ENCODE data around the gene LDLRAD3. TPM values are rescaled to one million over a fixed set of nuclear protein-coding genes. Genes with fewer than 3 reads are reported as not detected.
A peak's percentile ranks its signal among the peaks of the same experiment; 100 is the strongest.

Gene LDLRAD3
- polyA plus RNA-seq, 1 experiment: 7.8 TPM

DNA sequence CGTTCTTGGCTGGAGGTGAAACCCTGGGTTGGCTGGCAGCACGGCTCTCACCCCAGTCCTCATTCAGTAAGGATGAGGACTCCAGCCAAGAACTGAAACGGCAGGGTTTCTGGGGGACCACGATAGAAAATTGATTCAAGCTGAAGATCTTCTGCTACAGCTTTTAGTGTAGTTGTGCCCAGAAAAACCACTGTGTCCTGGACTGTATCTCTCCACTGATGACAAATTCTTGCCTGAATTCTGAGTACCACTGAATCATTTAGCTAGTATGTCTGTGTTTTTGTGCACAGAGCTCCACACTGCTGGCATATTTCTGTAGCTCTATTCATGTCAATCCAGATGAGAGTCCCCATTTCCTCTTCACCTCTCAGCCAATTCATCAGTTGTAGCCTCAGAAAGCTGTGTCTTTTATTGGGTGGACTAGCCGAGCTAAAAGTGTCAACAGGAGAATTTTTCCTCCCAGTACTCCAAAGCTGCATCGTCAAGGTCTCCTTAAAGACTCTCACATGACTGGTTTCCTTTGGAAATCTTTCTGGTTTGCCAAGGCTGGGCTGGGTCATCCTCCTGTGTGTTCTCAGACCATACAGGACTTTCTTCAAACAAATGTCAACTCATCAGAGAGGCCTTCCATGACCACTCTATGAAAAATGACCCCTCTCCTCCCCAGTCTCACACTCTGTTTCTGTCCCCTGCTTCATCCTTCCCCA, 144.6 kb downstream of the LDLRAD3 start:
- CTCF ChIA-PET: interaction anchor here (0.7 to 1.5 kb wide), 5 partner anchors 11 to 472 kb away, joined by 3 to 16 read pairs (median 4); no protein-coding TSS in a partner anchor
- no peak overlapping the region for H3K4me3 ChIP-seq (ENCODE audit: low read depth, low read length)
- no peaks in the 10 kb centered on the region for H3K27me3 ChIP-seq (ENCODE audit: control insufficient read depth, insufficient read depth, low read length)
- H3K9me3 ChIP-seq (ENCODE audit: control insufficient read depth, insufficient read depth, low read length): peaks cover 1% of the 10 kb centered on the region
- POLR2A ChIA-PET: interaction anchor here (0.7 to 0.8 kb wide), 2 partner anchors 13 to 30 kb away, joined by 3 read pairs; no protein-coding TSS in a partner anchor
- TF ChIP-seq, protein P1, sequence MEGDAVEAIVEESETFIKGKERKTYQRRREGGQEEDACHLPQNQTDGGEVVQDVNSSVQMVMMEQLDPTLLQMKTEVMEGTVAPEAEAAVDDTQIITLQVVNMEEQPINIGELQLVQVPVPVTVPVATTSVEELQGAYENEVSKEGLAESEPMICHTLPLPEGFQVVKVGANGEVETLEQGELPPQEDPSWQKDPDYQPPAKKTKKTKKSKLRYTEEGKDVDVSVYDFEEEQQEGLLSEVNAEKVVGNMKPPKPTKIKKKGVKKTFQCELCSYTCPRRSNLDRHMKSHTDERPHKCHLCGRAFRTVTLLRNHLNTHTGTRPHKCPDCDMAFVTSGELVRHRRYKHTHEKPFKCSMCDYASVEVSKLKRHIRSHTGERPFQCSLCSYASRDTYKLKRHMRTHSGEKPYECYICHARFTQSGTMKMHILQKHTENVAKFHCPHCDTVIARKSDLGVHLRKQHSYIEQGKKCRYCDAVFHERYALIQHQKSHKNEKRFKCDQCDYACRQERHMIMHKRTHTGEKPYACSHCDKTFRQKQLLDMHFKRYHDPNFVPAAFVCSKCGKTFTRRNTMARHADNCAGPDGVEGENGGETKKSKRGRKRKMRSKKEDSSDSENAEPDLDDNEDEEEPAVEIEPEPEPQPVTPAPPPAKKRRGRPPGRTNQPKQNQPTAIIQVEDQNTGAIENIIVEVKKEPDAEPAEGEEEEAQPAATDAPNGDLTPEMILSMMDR (IDR thresholded peaks at IDR 0.05; ENCODE audit: low read depth, low read length): no peak
- H3K27ac ChIP-seq (ENCODE audit: low read depth, low read length): no peak overlapping the region
- DNase-seq (ENCODE audit: low read depth, low spot score): no peak

DNA sequence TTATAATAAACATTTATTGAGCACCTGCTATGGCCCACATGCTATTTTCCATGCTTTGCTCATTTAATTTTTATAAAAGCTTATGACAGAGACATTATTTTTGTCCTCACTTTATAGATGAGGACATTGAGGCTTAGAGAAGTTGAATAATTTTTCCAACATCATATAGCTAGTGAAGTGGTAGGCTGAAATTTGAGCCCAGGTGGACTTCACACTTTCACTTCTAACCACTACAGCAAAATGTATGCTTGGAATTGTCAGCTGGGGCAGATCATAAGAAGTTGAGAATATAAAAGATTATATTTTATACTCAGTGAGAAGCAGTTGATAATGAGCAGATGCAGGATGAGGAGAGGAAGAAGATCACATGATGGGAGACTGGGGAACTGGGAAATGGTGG, 146.1 kb downstream of the LDLRAD3 start:
- no peak for DNase-seq (ENCODE audit: low read depth, low spot score)
- peaks cover 7% of the 10 kb centered on the region for H3K9me3 ChIP-seq (ENCODE audit: control insufficient read depth, insufficient read depth, low read length)
- POLR2A ChIA-PET: no interaction called here
- TF ChIP-seq, protein P1 (IDR thresholded peaks at IDR 0.05; ENCODE audit: low read depth, low read length): no peak
- CTCF ChIA-PET: interaction anchor here (0.6 to 1.3 kb wide), 2 partner anchors 48 to 268 kb away, joined by 3 to 6 read pairs; no protein-coding TSS in a partner anchor
- H3K27ac ChIP-seq (ENCODE audit: low read depth, low read length): no peak overlapping the region
- no peaks in the 10 kb centered on the region for H3K27me3 ChIP-seq (ENCODE audit: control insufficient read depth, insufficient read depth, low read length)
- no peak overlapping the region for H3K4me3 ChIP-seq (ENCODE audit: low read depth, low read length)

DNA sequence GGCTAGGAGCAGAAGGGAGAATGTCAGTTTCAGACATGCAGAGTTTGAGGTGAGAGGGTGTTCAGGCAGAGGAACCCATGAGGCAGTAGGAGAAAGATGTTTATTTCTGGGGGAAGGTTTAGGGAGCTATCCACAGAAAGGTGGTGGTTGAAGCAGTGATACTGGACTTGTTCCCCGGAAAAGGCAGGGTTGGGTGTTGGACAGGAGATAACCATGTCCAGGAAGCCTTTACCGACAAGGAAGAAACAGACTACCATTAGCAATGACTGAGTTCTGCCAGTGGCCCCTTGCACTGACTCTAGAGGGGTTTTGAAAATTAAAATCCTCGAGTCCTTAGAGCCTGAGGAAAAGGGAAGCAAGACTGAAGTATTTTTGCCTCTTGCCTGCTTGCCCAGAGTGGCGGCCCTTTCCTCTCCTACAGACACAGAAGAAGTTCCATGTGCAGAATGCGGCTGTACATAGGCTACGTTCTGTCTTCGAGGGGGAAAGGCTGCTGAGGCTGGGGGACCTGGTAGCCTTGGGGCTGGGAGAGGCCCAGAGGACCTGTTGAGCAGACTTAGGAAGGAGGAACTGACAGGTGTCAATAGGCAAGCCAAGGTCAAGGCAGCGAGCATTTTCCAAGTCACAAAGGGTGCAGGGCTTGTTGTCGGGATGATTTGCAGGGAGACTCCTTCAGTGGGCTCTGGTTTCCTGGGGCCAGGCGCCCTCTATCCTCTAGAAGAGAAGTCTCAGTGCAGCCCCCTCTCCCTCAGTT, 146.7 kb downstream of the LDLRAD3 start:
- CTCF ChIA-PET: interaction anchor here (1.3 to 2.8 kb wide), 3 partner anchors 41 to 269 kb away, joined by 6 to 16 read pairs (median 9); no protein-coding TSS in a partner anchor
- TF ChIP-seq, protein P1 (IDR thresholded peaks at IDR 0.05; ENCODE audit: low read depth, low read length): 0 out of 2 replicates have a peak, but pooled peaks have one; percentile 3

DNA sequence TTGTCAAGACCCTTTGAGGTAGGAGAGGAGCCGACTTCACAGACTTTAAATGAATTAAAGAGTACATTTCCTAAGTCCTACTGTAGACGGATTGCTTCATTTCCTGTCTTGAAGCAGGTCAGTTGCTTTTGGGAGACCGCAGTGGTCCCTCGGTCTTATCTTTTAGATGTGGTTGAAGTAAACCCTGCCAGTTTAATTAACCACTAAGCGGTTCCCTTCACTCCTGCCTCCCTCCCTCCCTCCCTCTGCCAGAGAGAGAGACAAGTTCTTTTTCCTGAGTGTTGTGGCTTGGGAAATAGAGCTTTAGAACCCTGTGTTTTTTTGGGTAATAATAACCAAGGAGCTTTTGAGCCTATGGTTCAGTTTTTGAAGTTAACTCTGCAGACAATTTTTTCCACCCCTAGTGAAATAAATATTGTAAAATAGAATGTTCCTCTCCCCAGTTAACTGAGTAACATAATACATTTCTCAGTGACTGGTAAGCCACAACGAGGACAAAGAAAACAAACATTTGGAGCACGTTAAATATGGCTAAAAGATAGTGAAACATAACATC, 147.5 kb downstream of the LDLRAD3 start:
- TF ChIP-seq, protein P1 (IDR thresholded peaks at IDR 0.05; ENCODE audit: low read depth, low read length): no peak
- POLR2A ChIA-PET: no interaction called here
- no peaks in the 10 kb centered on the region for H3K27me3 ChIP-seq (ENCODE audit: control insufficient read depth, insufficient read depth, low read length)
- CTCF ChIA-PET: interaction anchor here (0.6 to 2.8 kb wide), 4 partner anchors 19 to 269 kb away, joined by 4 to 16 read pairs (median 7); no protein-coding TSS in a partner anchor
- H3K4me3 ChIP-seq (ENCODE audit: low read depth, low read length): no peak overlapping the region
- H3K9me3 ChIP-seq (ENCODE audit: control insufficient read depth, insufficient read depth, low read length): peaks cover 7% of the 10 kb centered on the region
- no peak overlapping the region for H3K27ac ChIP-seq (ENCODE audit: low read depth, low read length)
- peak; percentile 13 for DNase-seq (ENCODE audit: low read depth, low spot score)

More for the DNA sequence above, 146.7 kb downstream of the LDLRAD3 start:
- DNase-seq (ENCODE audit: low read depth, low spot score): no peak
- Histone ChIP-seq H3K9me3 (ENCODE audit: control insufficient read depth, insufficient read depth, low read length) (peaks cover 7% of the 10 kb centered on the region), H3K4me3 (ENCODE audit: low read depth, low read length) (no peak overlapping the region), H3K27ac (ENCODE audit: low read depth, low read length) (peak overlapping the region; percentile 3), H3K27me3 (ENCODE audit: control insufficient read depth, insufficient read depth, low read length) (no peaks in the 10 kb centered on the region)
- POLR2A ChIA-PET: no interaction called here
